Hepatocyte (in vitro differentiated cells): ENCODE data around the gene CDK18. TPM values are rescaled to one million over a fixed set of nuclear protein-coding genes. Genes with fewer than 3 reads are reported as not detected.

Source experiments
- DNase-seq: peaks from one replicate; pipeline ENCODE4 v3.0.0-alpha.2; 2016; ENCODE audit warnings: low spot score
- H2AFZ ChIP-seq: fragments of 200-600 bp; sonication (generic); 2 replicates; pipeline ENCODE4 v1.6.0; 2016; ENCODE audit warnings: antibody characterized with exemption, mild to moderate bottlenecking
- H3K27ac ChIP-seq: fragments of 200-600 bp; sonication (generic); 2 replicates; pipeline ENCODE4 v1.5.1; 2016; ENCODE audit warnings: mild to moderate bottlenecking
- H3K27me3 ChIP-seq: fragments of 200-600 bp; sonication (generic); 2 replicates; pipeline ENCODE4 v1.6.1; 2016
- H3K36me3 ChIP-seq: fragments of 200-600 bp; sonication (generic); replicated peaks from 2 replicates; pipeline ENCODE4 v1.5.1; 2016; ENCODE audit warnings: low read depth; ENCODE audit not compliant: insufficient read depth
- H3K4me1 ChIP-seq: fragments of 200-600 bp; sonication (generic); 2 replicates; pipeline ENCODE4 v1.5.1; 2016; ENCODE audit warnings: mild to moderate bottlenecking, moderate library complexity; ENCODE audit not compliant: insufficient read depth
- H3K4me2 ChIP-seq: fragments of 200-600 bp; sonication (generic); 2 replicates; pipeline ENCODE4 v1.6.0; 2016
- H3K4me3 ChIP-seq: fragments of 200-600 bp; sonication (generic); 2 replicates; pipeline ENCODE4 v1.5.1; 2016; ENCODE audit warnings: mild to moderate bottlenecking
- H3K79me2 ChIP-seq: fragments of 200-600 bp; sonication (generic); 2 replicates; pipeline ENCODE4 v1.6.0; 2017; ENCODE audit warnings: mild to moderate bottlenecking
- H3K9me2 ChIP-seq: fragments of 200-600 bp; sonication (generic); replicated peaks from 2 replicates; pipeline ENCODE4 v1.6.0; 2017; ENCODE audit warnings: mild to moderate bottlenecking; ENCODE audit not compliant: insufficient read depth
- H3K9me3 ChIP-seq: fragments of 200-600 bp; sonication (generic); 2 replicates; pipeline ENCODE4 v1.5.1; 2016; ENCODE audit warnings: low read depth, mild to moderate bottlenecking
- H4K20me1 ChIP-seq: fragments of 200-600 bp; sonication (generic); 2 replicates; pipeline ENCODE4 v1.6.0; 2016; ENCODE audit warnings: mild to moderate bottlenecking; ENCODE audit not compliant: insufficient read depth, poor library complexity, severe bottlenecking
- CTCF ChIP-seq: fragments of 200-600 bp; sonication (generic); IDR thresholded peaks from 2 replicates; pipeline ENCODE4 v1.5.1; 2016; ENCODE audit warnings: antibody characterized with exemption, mild to moderate bottlenecking; ENCODE audit not compliant: poor library complexity
- EZH2 ChIP-seq: fragments of 200-600 bp; sonication (generic); IDR thresholded peaks from 2 replicates; pipeline ENCODE4 v1.6.1; 2016; ENCODE audit warnings: antibody characterized with exemption, mild to moderate bottlenecking, borderline replicate concordance
- EZH2phosphoT487 ChIP-seq: fragments of 200-600 bp; sonication (generic); IDR thresholded peaks from one replicate; pipeline ENCODE4 v1.6.1; 2018; ENCODE audit warnings: antibody characterized with exemption, mild to moderate bottlenecking, low read depth, moderate library complexity; ENCODE audit not compliant: unreplicated experiment, severe bottlenecking
- WGBS: methylation state at CpG from one replicate; pipeline ENCODE4 v1.1.6; 2016; ENCODE audit warnings: low lambda C conversion rate; ENCODE audit errors: missing lambda C conversion rate; 5-methylcytosine and 5-hydroxymethylcytosine counted together
- polyA plus RNA-seq: library from polyadenylated mRNA; unstranded; fragments of >200 nt; fragmentation: Nextera tagmentation; extraction: Ambion mirVana; gene quantifications from 2 replicates; pipeline ENCODE4 v1.2.1, GENCODE V29; 2016
- total RNA-seq: library from RNA; depleted of rRNA; stranded (reverse); fragments of >200 nt; gene quantifications from 2 replicates; pipeline ENCODE4 v1.2.3, GENCODE V29; 2014

CDK18 gene
- total and polyA plus RNA-seq, 2 experiments from 2014 or later, result 8.0 to 16.7 TPM

GRCh38 chr1:205545001-205545919, 40.8 kb downstream of the CDK18 start:
- H3K27me3 ChIP-seq, result peaks cover 3% of the 10 kb centered on the region
- no peaks in the 10 kb centered on the region for H4K20me1 ChIP-seq
- H3K4me3 ChIP-seq, result no peak overlapping the region
- no peaks in the 10 kb centered on the region for H3K9me3 ChIP-seq
- TF ChIP-seq EZH2phosphoT487 (no peak), EZH2 (no peak), CTCF (no peak)
- DNase-seq, result no peak
- peaks cover 12% of the 10 kb centered on the region for H3K4me1 ChIP-seq
- no peaks in the 10 kb centered on the region for H3K9me2 ChIP-seq
- no peaks in the 10 kb centered on the region for H3K36me3 ChIP-seq
- H3K79me2 ChIP-seq, result no peaks in the 10 kb centered on the region
- no peak overlapping the region for H2AFZ ChIP-seq
- no peak overlapping the region for H3K4me2 ChIP-seq
- 86% methylated on average over 19 of the region's 19 CpGs for WGBS
- H3K27ac ChIP-seq, result no peak overlapping the region

- Histone ChIP-seq H3K4me3 (no peak overlapping the region), H3K4me1 (peaks cover 12% of the 10 kb centered on the region), H3K9me2 (no peaks in the 10 kb centered on the region), H4K20me1 (no peaks in the 10 kb centered on the region), H3K4me2 (no peak overlapping the region), H3K79me2 (no peaks in the 10 kb centered on the region), H3K9me3 (no peaks in the 10 kb centered on the region), H2AFZ (no peak overlapping the region), H3K27ac (no peak overlapping the region), H3K27me3 (peaks cover 3% of the 10 kb centered on the region), H3K36me3 (no peaks in the 10 kb centered on the region)
- TF ChIP-seq EZH2 (no peak), CTCF (no peak), EZH2phosphoT487 (no peak)
- 90% methylated on average over 5 of the region's 5 CpGs for WGBS
- DNase-seq, result no peak
These were observed 41.5 kb downstream of the CDK18 start for GRCh38 chr1:205545991-205546390.

DNA sequence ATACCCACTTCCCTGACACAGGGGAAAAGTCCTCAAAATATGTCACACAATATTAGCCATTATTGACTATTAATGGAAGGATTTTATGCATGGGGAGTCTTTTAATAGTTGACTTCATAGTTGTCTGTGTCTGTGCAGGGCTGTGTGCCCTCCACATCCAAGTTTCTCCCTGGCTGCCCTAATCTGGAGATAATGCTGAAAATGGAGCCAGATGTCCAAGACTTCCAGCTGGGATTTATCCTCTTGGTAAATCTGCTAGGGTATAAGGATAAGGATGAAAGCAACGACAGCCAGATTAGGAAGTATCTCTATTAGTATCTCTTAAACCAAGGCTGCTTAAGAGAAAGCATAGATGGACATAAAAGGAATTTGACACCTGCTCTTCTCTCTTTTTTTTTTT, 42.1 kb downstream of the CDK18 start:
- no peak overlapping the region for H3K4me3 ChIP-seq
- TF ChIP-seq EZH2phosphoT487 (no peak), CTCF (no peak), EZH2 (no peak)
- no peak for DNase-seq

More for the DNA sequence above, 42.1 kb downstream of the CDK18 start:
- Histone ChIP-seq H3K36me3 (no peaks in the 10 kb centered on the region), H3K9me3 (no peaks in the 10 kb centered on the region), H3K27me3 (peaks cover 3% of the 10 kb centered on the region), H3K79me2 (no peaks in the 10 kb centered on the region), H3K27ac (no peak overlapping the region), H2AFZ (no peak overlapping the region), H3K9me2 (no peaks in the 10 kb centered on the region), H3K4me1 (peaks cover 12% of the 10 kb centered on the region), H4K20me1 (no peaks in the 10 kb centered on the region), H3K4me2 (no peak overlapping the region)
- whole genome bisulfite sequencing, result 33% methylated on average over 1 of the region's 1 CpG
